SK-N-SH (cell line): Measurements from ENCODE around the gene WDR86. TPM values are rescaled to one million over a fixed set of nuclear protein-coding genes. Genes with fewer than 3 reads are reported as not detected.

Experiments used
- CTCF ChIA-PET: fragments of 300-600, 350-600 bp; formaldehyde crosslinking; extraction: SDS; loops from one replicate; lab custom pipeline; 2021; lab: Yijun Ruan, JAX
- POLR2A ChIA-PET: fragments of 350-600 bp; sonication (Branson Sonifier 250); formaldehyde crosslinking; extraction: SDS; loops from one replicate; lab custom pipeline; 2020; ENCODE audit warnings: antibody characterized with exemption, inconsistent platforms; lab: Yijun Ruan, JAX
- DNase-seq: peaks from one replicate; pipeline ENCODE4 v3.0.0; 2012
- H2AFZ ChIP-seq: fragments of 200-600 bp; sonication (generic); 2 replicates; pipeline ENCODE4 v1.8.1; 2016; ENCODE audit warnings: antibody characterized with exemption, mild to moderate bottlenecking, low read depth
- H3F3A ChIP-seq: fragments of 200-600 bp; sonication (generic); replicated peaks from 2 replicates; pipeline ENCODE3; 2016; ENCODE audit warnings: antibody characterized with exemption, mild to moderate bottlenecking; ENCODE audit not compliant: insufficient read depth
- H3K27ac ChIP-seq, 2 experiments: fragments of 200-500 bp in 1 of 2; fragments of 200-600 bp in 1 of 2; sonication (Bioruptor generic) in 1 of 2; sonication (generic), shearing (Covaris generic) in 1 of 2; 2 replicates each; pipeline versions ENCODE4 v1.5.1 to v1.6.1; 2014 to 2016; ENCODE audit warnings: low read depth in 2 of 2, inconsistent platforms in 1 of 2, low read length in 1 of 2, mild to moderate bottlenecking in 1 of 2, mixed read lengths in 1 of 2
- H3K27me3 ChIP-seq: fragments of 200-600 bp; sonication (generic), shearing (Covaris generic); 2 replicates; pipeline ENCODE4 v1.6.1; 2016; ENCODE audit warnings: mixed run types; ENCODE audit not compliant: insufficient read depth
- H3K36me3 ChIP-seq, 2 experiments: fragments of 200-500 bp in 1 of 2; fragments of 200-600 bp in 1 of 2; sonication (Bioruptor generic) in 1 of 2; sonication (generic) in 1 of 2; replicated peaks in 1 of 2; 2 replicates each; pipeline versions ENCODE3 to v1.5.1; 2014 to 2016; ENCODE audit warnings: low read length in 1 of 2, mild to moderate bottlenecking in 1 of 2; ENCODE audit not compliant: insufficient read depth in 2 of 2, control insufficient read depth in 1 of 2
- H3K4me1 ChIP-seq, 2 experiments: fragments of 200-500 bp in 1 of 2; fragments of 200-600 bp in 1 of 2; sonication (Bioruptor generic) in 1 of 2; sonication (generic), shearing (Covaris generic) in 1 of 2; 2 replicates each; pipeline versions ENCODE4 v1.5.1 to v1.6.1; 2014 to 2016; ENCODE audit warnings: low read depth in 1 of 2, low read length in 1 of 2, mixed run types in 1 of 2; ENCODE audit not compliant: insufficient read depth in 2 of 2, control insufficient read depth in 1 of 2
- H3K4me2 ChIP-seq: fragments of 200-600 bp; sonication (generic), shearing (Covaris generic); 2 replicates; pipeline ENCODE4 v1.6.1; 2017; ENCODE audit warnings: mixed run types
- H3K4me3 ChIP-seq, 2 experiments: fragments of 200-500 bp in 1 of 2; fragments of 200-600 bp in 1 of 2; sonication (Bioruptor generic) in 1 of 2; sonication (generic), shearing (Covaris generic) in 1 of 2; 2 replicates each; pipeline versions ENCODE4 v1.5.1 to v1.8.1; 2014 to 2016; ENCODE audit warnings: low read depth in 2 of 2, inconsistent platforms in 1 of 2, low read length in 1 of 2, mild to moderate bottlenecking in 1 of 2, mixed read lengths in 1 of 2, moderate library complexity in 1 of 2
- H3K79me2 ChIP-seq: fragments of 200-600 bp; sonication (generic); 2 replicates; pipeline ENCODE4 v1.8.1; 2017; ENCODE audit warnings: mild to moderate bottlenecking; ENCODE audit not compliant: insufficient read depth
- H3K9ac ChIP-seq: fragments of 200-600 bp; sonication (generic); 2 replicates; pipeline ENCODE4 v1.6.1; 2017; ENCODE audit warnings: mixed run types
- H3K9me2 ChIP-seq: fragments of 200-600 bp; sonication (generic); 2 replicates; pipeline ENCODE4 v1.6.1; 2017; ENCODE audit warnings: mixed run types
- H3K9me3 ChIP-seq: fragments of 200-600 bp; sonication (generic); 2 replicates; pipeline ENCODE4 v1.6.1; 2017; ENCODE audit warnings: mixed run types, mild to moderate bottlenecking, moderate library complexity
- H4K20me1 ChIP-seq: fragments of 200-600 bp; sonication (generic); 2 replicates; pipeline ENCODE4 v1.6.1; 2017; ENCODE audit warnings: mild to moderate bottlenecking, mixed run types; ENCODE audit not compliant: insufficient read depth
- CHD2 ChIP-seq: fragments of 150-350 bp; IDR thresholded peaks from 2 replicates; pipeline ENCODE4 v1.6.1; 2018; ENCODE audit warnings: low read length; ENCODE audit not compliant: partially characterized antibody
- ELF1 ChIP-seq: IDR thresholded peaks from 2 replicates; pipeline ENCODE4 v1.4.0; 2012
- EP300 ChIP-seq, 2 experiments: IDR thresholded peaks; 2 replicates each; pipeline versions ENCODE4 v1.4.0 to v1.6.1; 2012; ENCODE audit warnings: borderline replicate concordance in 1 of 2, low read depth in 1 of 2, low read length in 1 of 2
- FOXM1 ChIP-seq: IDR thresholded peaks from 2 replicates; pipeline ENCODE4 v1.4.0; 2012; ENCODE audit warnings: low read depth, mild to moderate bottlenecking
- MEF2A ChIP-seq: IDR thresholded peaks from 2 replicates; pipeline ENCODE4 v1.4.0; 2012; ENCODE audit warnings: low read depth, borderline replicate concordance
- NFIC ChIP-seq: IDR thresholded peaks from 2 replicates; pipeline ENCODE4 v1.4.0; 2012; ENCODE audit warnings: borderline replicate concordance
- POLR2AphosphoS5 ChIP-seq: IDR thresholded peaks from 2 replicates; pipeline ENCODE4 v1.6.1; 2012; ENCODE audit warnings: low read depth, low read length
- RAD21 ChIP-seq: IDR thresholded peaks from 2 replicates; pipeline ENCODE4 v1.6.1; 2012; ENCODE audit warnings: mild to moderate bottlenecking, low read length
- RXRA ChIP-seq: IDR thresholded peaks from 2 replicates; pipeline ENCODE4 v1.4.0; 2012; ENCODE audit warnings: low read depth, mild to moderate bottlenecking, borderline replicate concordance
- SIN3A ChIP-seq: IDR thresholded peaks from 2 replicates; pipeline ENCODE4 v1.6.1; 2012; ENCODE audit warnings: low read depth, mild to moderate bottlenecking, low read length, moderate library complexity, borderline replicate concordance
- TEAD4 ChIP-seq: IDR thresholded peaks from 2 replicates; pipeline ENCODE4 v1.4.0; 2012; ENCODE audit warnings: mild to moderate bottlenecking, borderline replicate concordance; ENCODE audit not compliant: insufficient read depth
- ZBTB33 ChIP-seq: IDR thresholded peaks from 2 replicates; pipeline ENCODE4 v1.4.0; 2012; ENCODE audit warnings: low read depth, borderline replicate concordance
- WGBS: methylation state at CpG from one replicate; pipeline ENCODE4 v1.1.6; 2017; ENCODE audit warnings: low lambda C conversion rate; 5-methylcytosine and 5-hydroxymethylcytosine counted together
- polyA plus RNA-seq, 3 experiments: library from polyadenylated mRNA; depleted of rRNA; stranded (reverse); fragments of >200 nt; gene quantifications; 2 replicates each; pipeline ENCODE4 v1.2.3, GENCODE V29; 2012

WDR86 gene
- polyA plus RNA-seq, 1 of the 3 experiments (the other 2 are of a cell fraction) = 1.0 TPM

GRCh38 chr7:151399305-151399601 is 10.6 kb downstream of the WDR86 start:
- no peaks in the 10 kb centered on the region for H3K79me2 ChIP-seq
- TF ChIP-seq FOXM1 (no peak), NFIC (no peak), RXRA (no peak), RAD21 (no peak), CHD2 (no peak), EP300 (IDR thresholded peaks at IDR 0.05; ENCODE audit: borderline replicate concordance in 1 of 2, low read depth in 1 of 2, low read length in 1 of 2) (no peak), TEAD4 (no peak), SIN3A (no peak), ELF1 (no peak)
- TF ChIP-seq, all 33 proteins: peak for 0
- ChIA-PET POLR2A (interaction anchor here (0.9 kb wide), 1 partner anchor 10 kb away, joined by 4 read pairs; no protein-coding TSS in a partner anchor), CTCF (interaction anchor here (1.0 to 3.6 kb wide), 3 partner anchors 10 to 360 kb away, joined by 5 to 13 read pairs (median 6); partner anchors contain the start of gene WDR86)
- H3K9me2 ChIP-seq = no peaks in the 10 kb centered on the region
- H4K20me1 ChIP-seq = no peaks in the 10 kb centered on the region
- DNase-seq = peak; percentile 27
- H3K27me3 ChIP-seq = no peaks in the 10 kb centered on the region
- 90% methylated on average over 7 of the region's 7 CpGs for WGBS
- H3K27ac ChIP-seq = no peak overlapping the region
- no peaks in the 10 kb centered on the region for H3F3A ChIP-seq
- no peak overlapping the region for H3K4me3 ChIP-seq
- H3K9ac ChIP-seq = no peak overlapping the region
- no peak overlapping the region for H2AFZ ChIP-seq
- H3K4me2 ChIP-seq = no peak overlapping the region
- no peaks in the 10 kb centered on the region for H3K9me3 ChIP-seq
- no peaks in the 10 kb centered on the region; a peak in 2 of 4 replicates for H3K4me1 ChIP-seq
- no peaks in the 10 kb centered on the region for H3K36me3 ChIP-seq

DNA sequence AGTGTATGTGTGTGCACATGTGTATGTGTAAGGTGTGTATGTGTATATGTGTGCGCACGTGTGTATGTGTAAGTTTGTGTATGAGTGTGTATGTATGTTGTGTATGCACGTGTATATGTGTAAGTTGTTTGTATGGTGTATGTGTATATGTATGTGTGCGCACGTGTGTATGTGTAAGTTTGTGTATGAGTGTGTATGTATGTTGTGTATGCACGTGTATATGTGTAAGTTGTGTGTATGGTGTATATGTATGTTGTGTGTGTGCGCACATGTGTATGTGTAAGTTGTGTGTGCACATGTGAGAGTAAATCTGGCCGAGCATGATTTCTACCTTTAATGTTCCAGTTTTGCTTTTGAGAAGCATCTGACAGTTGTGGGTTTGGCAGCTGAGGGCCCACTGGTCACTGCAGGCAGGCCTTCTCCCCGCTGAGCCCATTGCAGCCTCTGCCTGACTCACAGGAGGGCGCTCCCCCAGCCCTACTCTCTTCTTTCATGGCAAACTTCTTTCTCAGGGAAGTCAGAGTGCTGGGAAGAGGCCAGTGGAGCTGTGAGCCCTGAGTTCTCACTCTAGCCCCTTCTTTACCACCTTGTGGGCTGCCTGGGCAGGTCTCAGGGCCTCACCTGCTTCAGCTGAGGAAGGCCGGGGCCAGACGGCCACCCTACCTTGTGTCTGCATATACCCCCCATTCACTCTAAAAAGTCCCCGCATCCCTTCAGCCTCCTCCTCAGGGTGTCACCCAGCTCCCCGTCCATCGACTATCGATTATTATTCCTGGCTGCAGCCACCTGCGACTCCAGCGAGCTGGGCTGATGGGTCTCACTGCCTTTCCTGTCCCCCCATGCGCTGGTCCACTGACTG is 11.2 kb downstream of the WDR86 start:
- H3K79me2 ChIP-seq = no peaks in the 10 kb centered on the region
- H3K4me2 ChIP-seq = no peak overlapping the region
- CTCF ChIA-PET = interaction anchor here (1.0 to 3.6 kb wide), 4 partner anchors 11 to 361 kb away, joined by 4 to 13 read pairs (median 6); partner anchors contain the start of gene WDR86
- DNase-seq = peak; percentile 39
- H3F3A ChIP-seq = no peaks in the 10 kb centered on the region
- no peaks in the 10 kb centered on the region for H4K20me1 ChIP-seq
- H3K9ac ChIP-seq = no peak overlapping the region
- H3K27me3 ChIP-seq = no peaks in the 10 kb centered on the region
- H3K4me1 ChIP-seq = no peaks in the 10 kb centered on the region; a peak in 1 of 4 replicates
- H3K9me2 ChIP-seq = no peaks in the 10 kb centered on the region
- no peaks in the 10 kb centered on the region for H3K36me3 ChIP-seq
- H2AFZ ChIP-seq = no peak overlapping the region
- no peak for TF ChIP-seq ZBTB33
- TF ChIP-seq TEAD4 = no peak
- no peak for TF ChIP-seq ELF1
- TF ChIP-seq MEF2A = no peak
- no peak for TF ChIP-seq EP300 (IDR thresholded peaks at IDR 0.05; ENCODE audit: borderline replicate concordance in 1 of 2, low read depth in 1 of 2, low read length in 1 of 2)
- no peak for TF ChIP-seq POLR2AphosphoS5
- POLR2A ChIA-PET = no interaction called here
- H3K4me3 ChIP-seq = no peak overlapping the region
- no peaks in the 10 kb centered on the region for H3K9me3 ChIP-seq
- H3K27ac ChIP-seq = no peak overlapping the region
- 88% methylated on average over 19 of the region's 19 CpGs for WGBS
